Epithelial cell of esophagus (primary cell): ENCODE measurements around the gene BPIFB2.

Experiments used
- DNase-seq: peaks from one replicate; pipeline ENCODE4 v3.0.0; 2010; ENCODE audit warnings: low read depth
- H3K4me3 ChIP-seq: 2 replicates; pipeline ENCODE4 v1.5.1; 2011; ENCODE audit warnings: mild to moderate bottlenecking, low read length, control low read depth
- TF ChIP-seq, protein P1 (sequence below): IDR thresholded peaks from 2 replicates; pipeline ENCODE4 v1.5.1; 2011; ENCODE audit warnings: low read depth, mild to moderate bottlenecking, low read length, control low read depth, inconsistent platforms; ENCODE audit not compliant: insufficient read depth; ENCODE audit errors: missing control alignments

BPIFB2 gene

DNA sequence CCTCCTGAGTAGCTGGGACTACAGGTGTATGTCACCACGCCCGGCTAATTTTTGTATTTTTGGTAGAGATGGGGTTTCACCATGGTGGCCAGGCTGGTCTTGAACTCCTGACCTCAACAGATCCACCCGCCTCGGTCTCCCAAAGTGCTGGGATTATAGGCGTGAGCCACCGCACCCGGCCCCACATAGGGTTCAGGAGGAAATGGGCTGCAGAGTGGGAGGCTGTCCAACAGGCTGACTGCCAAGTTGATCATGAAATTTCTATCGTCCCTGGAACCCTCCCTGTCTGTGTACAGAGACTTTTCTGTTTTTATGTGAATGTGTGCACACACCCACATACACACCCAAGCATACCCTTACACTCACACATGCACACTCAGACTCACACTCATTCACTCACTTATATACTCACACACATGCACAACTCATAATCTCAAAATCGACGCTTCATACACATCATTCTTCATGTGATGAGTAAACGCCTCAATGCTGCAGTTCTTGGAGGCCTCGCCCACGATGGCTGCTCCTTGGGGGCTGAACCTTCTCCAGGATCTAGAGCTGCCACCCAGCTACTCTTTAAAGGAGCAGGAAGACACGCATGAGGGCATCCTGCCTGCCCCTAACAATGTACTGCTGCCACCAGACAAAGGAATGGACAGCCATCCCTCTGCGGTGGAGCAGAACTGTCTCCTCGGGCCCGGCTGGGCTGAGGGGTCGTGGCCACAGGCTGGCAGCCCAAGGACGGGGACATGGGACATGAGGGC, 38.8 kb upstream of the BPIFB2 start:
- TF ChIP-seq, protein P1, sequence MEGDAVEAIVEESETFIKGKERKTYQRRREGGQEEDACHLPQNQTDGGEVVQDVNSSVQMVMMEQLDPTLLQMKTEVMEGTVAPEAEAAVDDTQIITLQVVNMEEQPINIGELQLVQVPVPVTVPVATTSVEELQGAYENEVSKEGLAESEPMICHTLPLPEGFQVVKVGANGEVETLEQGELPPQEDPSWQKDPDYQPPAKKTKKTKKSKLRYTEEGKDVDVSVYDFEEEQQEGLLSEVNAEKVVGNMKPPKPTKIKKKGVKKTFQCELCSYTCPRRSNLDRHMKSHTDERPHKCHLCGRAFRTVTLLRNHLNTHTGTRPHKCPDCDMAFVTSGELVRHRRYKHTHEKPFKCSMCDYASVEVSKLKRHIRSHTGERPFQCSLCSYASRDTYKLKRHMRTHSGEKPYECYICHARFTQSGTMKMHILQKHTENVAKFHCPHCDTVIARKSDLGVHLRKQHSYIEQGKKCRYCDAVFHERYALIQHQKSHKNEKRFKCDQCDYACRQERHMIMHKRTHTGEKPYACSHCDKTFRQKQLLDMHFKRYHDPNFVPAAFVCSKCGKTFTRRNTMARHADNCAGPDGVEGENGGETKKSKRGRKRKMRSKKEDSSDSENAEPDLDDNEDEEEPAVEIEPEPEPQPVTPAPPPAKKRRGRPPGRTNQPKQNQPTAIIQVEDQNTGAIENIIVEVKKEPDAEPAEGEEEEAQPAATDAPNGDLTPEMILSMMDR: no peak
- no peak for DNase-seq
- no peak overlapping the region for H3K4me3 ChIP-seq

DNA sequence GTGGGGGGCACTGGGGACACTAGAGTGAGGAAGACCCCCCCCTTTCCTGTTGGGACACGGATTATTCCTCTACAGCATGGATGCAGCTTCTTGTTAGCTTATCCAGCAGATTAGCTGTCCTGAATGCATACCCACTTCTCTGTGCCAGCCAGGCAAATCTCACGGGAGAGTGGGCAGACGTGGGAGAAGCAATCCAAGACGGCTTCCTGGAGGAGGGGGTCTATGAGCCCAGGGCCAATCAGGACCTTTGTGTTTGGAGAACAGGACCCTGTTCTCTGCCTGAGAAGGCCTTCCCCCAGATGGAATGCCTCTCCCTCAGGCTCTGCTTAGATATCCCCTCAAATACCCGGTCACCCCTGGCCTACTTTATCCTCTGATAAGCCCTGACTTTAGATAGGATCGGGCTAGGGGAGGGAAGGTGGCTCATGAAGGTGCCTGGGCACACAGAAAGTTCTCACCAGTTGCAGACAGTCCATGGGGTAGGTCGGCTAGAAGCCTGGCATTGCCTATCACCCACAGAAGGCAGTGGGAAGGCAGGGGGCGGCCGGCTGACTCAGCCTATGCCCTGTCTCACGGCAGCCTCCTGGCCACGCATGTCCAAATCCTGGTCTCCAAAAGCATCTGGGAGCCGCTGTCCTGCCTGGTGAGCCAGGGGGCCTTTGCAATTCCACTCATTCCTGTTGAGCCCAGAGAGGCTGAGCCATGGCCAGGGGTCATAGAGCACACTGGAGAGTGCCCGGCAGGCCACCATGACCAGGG, 38.0 kb upstream of the BPIFB2 start:
- no peak for DNase-seq

DNA sequence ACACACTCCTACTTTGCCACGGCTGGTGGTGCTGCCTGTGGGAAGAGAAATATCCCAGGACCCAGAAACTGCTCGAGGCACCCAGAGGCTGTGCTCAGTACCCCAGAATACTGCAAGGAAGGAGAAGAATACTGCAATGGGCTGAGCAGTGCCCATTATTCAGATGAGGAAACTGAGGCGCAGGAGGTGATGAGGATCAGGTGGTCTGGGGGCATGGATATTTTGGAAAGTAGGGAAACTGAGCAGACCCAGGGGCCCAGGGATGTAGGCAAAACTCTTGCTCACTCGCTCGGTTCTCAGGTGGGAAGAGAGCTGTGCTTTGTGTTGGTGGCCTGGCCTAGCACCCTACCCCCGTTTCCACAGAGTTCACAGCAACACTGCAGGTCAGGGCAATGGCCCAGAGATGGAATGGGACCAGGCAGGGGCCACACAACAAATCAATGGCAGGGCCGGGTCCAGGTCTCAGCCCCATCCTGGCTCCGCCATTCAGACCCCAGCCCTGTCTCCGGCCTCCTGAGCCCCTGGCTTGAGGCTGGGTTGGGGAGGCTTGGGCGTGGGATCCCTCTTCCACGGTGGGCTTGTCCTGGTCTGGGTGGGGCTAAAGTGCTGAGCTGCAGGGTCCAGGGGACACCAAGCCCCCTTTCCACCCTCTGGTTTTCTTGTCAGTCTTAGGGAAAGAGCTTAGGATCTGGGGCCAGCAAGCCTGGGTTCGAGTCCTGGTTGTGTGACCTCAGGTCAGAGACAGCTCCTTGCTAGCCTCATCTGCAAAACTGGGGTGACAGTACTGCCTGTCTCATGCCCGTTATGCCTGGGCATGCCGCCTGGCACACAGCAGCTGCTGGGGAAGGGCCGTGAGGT, 37.2 kb upstream of the BPIFB2 start:
- H3K4me3 ChIP-seq: no peak overlapping the region
- TF ChIP-seq, protein P1: no peak
- DNase-seq: no peak

More for the DNA sequence above, 38.0 kb upstream of the BPIFB2 start:
- TF ChIP-seq, protein P1: no peak
- no peak overlapping the region for H3K4me3 ChIP-seq

DNA sequence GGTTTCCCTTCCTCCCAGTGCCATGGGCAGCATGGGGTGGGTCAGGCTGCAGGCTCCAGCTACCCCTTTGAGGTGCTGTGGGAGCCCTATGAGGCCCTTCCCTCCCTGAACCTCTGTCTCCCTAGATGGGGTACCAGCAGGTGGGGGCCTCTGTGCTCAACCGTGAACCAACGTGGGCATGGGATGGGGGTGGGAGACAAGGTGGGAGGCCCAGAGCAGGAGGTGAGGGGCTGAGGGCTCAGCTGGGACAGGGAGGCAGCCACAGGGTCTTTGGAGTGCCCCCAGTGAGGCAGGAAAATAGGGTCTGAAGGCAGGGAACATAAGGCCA, 36.6 kb upstream of the BPIFB2 start:
- DNase-seq: no peak
- H3K4me3 ChIP-seq: no peak overlapping the region
- TF ChIP-seq, protein P1: no peak

DNA sequence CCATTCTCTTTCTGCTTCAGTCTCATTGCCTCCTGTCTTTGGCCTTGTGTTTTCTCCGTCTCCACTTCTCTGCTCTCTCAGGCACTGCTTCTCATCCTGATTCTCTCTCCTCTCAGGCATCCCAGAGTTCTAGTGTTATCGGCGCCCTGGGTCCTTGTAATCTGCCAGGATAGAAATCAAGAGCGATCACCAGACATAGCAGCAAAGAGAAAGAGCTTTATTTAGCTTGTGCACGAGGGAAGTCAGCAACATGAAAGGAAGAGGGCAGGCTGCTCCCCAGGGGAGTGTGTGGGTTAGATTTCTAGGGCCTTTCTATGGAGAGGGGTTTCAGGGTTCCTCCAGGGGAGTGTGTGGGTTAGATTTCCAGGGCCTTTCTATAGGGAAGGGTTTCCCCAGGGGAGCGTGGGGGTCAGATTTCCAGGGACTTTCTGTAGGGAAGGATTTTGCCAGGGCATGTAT, 35.8 kb upstream of the BPIFB2 start:
- DNase-seq: no peak
- TF ChIP-seq, protein P1: no peak
- H3K4me3 ChIP-seq: no peak overlapping the region

DNA sequence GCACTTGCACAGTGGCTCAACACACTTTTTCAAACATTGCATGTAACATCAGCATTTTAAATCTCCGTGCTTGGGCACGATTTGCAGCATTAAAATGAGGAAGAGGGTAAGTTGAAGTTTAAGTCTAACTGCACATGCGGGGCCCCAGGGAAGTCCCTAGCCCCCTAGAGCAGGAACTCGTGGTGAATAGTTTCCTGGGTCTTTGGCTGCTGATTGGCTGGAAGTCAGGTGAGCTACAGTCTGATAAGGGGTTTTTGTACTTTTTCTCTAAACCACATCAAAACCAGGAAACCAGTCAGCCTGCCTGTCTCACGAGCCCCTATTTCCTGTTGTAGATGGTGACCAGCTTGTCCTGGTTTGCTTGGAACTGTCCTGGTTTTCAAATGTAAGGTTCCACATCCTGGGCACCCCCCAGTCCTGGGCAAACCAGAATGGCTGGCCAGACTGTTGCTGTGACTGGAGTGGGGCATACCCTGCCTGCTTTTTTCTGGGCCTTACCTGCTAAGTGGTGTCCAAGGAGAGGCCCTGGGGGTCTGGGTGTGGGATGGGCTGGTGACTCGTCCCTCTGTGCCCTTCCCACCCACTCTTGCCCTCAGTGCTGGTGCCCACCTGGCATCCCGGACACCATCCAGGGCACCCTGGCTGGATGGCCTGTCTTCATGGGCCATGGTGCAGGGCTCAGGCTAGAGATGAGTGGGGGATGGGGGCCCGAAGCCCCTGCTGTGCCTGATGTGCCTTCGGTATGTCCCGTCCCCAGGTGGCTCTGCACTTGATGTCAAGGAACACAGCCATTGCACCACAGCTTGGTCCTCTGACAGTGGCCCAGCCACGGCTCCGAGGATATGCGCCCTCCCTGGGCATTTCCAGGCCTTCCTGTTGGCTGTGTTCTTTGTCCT, 35.1 kb upstream of the BPIFB2 start:
- TF ChIP-seq, protein P1: no peak
- H3K4me3 ChIP-seq: no peak overlapping the region
- DNase-seq: no peak
